Endodermal cell (in vitro differentiated cells): ENCODE results near the gene ZNF343. TPM values are rescaled to one million over a fixed set of nuclear protein-coding genes. Genes with fewer than 3 reads are reported as not detected.

Experiments
- DNase-seq: peaks from one replicate; pipeline ENCODE4 v3.0.0-alpha.2; 2017
- H3K27ac ChIP-seq: 2 replicates; pipeline ENCODE4 v1.5.1; 2013; ENCODE audit warnings: mild to moderate bottlenecking, low read depth, low read length, moderate library complexity
- H3K27me3 ChIP-seq: 2 replicates; pipeline ENCODE4 v1.6.1; 2013; ENCODE audit warnings: mild to moderate bottlenecking, low read length, moderate library complexity; ENCODE audit not compliant: insufficient read depth, control insufficient read depth, poor library complexity, severe bottlenecking
- H3K36me3 ChIP-seq: 2 replicates; pipeline ENCODE4 v1.7.0; 2013; ENCODE audit warnings: mild to moderate bottlenecking, low read length, moderate library complexity; ENCODE audit not compliant: control insufficient read depth, insufficient read depth
- H3K4me1 ChIP-seq: one replicate; pipeline ENCODE4 v1.7.0; 2013; ENCODE audit warnings: low read length; ENCODE audit not compliant: control insufficient read depth, insufficient read depth
- H3K4me3 ChIP-seq: 2 replicates; pipeline ENCODE4 v1.5.1; 2013; ENCODE audit warnings: mild to moderate bottlenecking, low read length, moderate library complexity
- H3K9ac ChIP-seq: 2 replicates; pipeline ENCODE4 v1.6.1; 2013; ENCODE audit warnings: mild to moderate bottlenecking, low read length, moderate library complexity; ENCODE audit not compliant: poor library complexity, severe bottlenecking; ENCODE audit errors: extremely low read depth
- H3K9me3 ChIP-seq: 2 replicates; pipeline ENCODE4 v1.6.1; 2013; ENCODE audit warnings: mild to moderate bottlenecking, low read length, moderate library complexity; ENCODE audit not compliant: control insufficient read depth
- H3K27ac Mint-ChIP-seq: 2 replicates; pipeline ENCODE4 v1.8.0; 2020; ENCODE audit warnings: mixed read lengths
- H3K27me3 Mint-ChIP-seq: 2 replicates; pipeline ENCODE4 v1.8.0; 2021; ENCODE audit warnings: mild to moderate bottlenecking, mixed read lengths; ENCODE audit not compliant: insufficient read depth
- H3K36me3 Mint-ChIP-seq: 2 replicates; pipeline ENCODE4 v1.8.0; 2020; ENCODE audit warnings: low read depth, mixed read lengths
- H3K4me1 Mint-ChIP-seq: 2 replicates; pipeline ENCODE4 v1.8.0; 2020; ENCODE audit warnings: mixed read lengths
- H3K4me3 Mint-ChIP-seq: 2 replicates; pipeline ENCODE4 v1.8.0; 2020; ENCODE audit warnings: mild to moderate bottlenecking, moderate library complexity, mixed read lengths
- H3K9me3 Mint-ChIP-seq: 2 replicates; pipeline ENCODE4 v1.8.0; 2020; ENCODE audit warnings: mild to moderate bottlenecking, mixed read lengths
- WGBS, 2 experiments: methylation state at CpG; one replicate each; pipeline versions ENCODE4 v1.1.5 to v1.1.7; 2013; ENCODE audit warnings: missing lambda C conversion rate in 2 of 2, mixed read lengths in 1 of 2; ENCODE audit not compliant: insufficient coverage in 1 of 2, insufficient read length in 1 of 2; 5-methylcytosine and 5-hydroxymethylcytosine counted together
- total RNA-seq, 2 donors: library from RNA; stranded (reverse); fragmentation: NEBNext Ultra II Directional in 1 of 2; extraction: Animal tissue kit (Norgen Biotek cat#: 25700) in 1 of 2; gene quantifications; 2 replicates in 1 of 2; 3 replicates in 1 of 2; pipeline ENCODE4 v1.2.1, GENCODE V29; 2021
- TF ChIP-seq, protein P1 (sequence below): fragments of 200-600 bp; sonication (generic); conservative IDR thresholded peaks from 2 replicates; pipeline ENCODE4 v1.5.0; 2021; ENCODE audit warnings: antibody characterized with exemption, mild to moderate bottlenecking

The ZNF343 gene
- total RNA-seq, 2 donors from 2014 or later: 6.9 to 10.1 TPM

DNA sequence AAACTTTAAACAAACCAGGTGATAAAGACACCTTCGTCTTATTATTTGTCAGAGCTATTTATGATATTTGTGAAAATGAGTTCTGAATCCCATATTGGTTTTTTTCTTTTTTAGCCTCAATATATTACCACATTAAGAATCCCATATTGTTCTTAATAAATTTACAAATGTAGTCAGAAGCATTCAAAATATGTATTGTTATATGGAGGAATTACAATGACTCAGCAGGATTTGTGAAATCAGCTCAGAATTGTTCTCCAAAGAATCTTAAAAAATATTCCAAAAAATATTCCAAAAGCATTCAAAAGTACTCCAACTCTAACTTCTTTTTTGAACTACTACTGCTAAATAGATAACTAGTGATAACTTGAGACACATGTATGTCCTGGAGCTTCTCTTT, 6.5 kb upstream of the ZNF343 start:
- TF ChIP-seq, protein P1, sequence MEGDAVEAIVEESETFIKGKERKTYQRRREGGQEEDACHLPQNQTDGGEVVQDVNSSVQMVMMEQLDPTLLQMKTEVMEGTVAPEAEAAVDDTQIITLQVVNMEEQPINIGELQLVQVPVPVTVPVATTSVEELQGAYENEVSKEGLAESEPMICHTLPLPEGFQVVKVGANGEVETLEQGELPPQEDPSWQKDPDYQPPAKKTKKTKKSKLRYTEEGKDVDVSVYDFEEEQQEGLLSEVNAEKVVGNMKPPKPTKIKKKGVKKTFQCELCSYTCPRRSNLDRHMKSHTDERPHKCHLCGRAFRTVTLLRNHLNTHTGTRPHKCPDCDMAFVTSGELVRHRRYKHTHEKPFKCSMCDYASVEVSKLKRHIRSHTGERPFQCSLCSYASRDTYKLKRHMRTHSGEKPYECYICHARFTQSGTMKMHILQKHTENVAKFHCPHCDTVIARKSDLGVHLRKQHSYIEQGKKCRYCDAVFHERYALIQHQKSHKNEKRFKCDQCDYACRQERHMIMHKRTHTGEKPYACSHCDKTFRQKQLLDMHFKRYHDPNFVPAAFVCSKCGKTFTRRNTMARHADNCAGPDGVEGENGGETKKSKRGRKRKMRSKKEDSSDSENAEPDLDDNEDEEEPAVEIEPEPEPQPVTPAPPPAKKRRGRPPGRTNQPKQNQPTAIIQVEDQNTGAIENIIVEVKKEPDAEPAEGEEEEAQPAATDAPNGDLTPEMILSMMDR: no peak
- peaks cover 61% of the 10 kb centered on the region for H3K27me3 ChIP-seq
- H3K27me3 Mint-ChIP-seq: peaks cover 25% of the 10 kb centered on the region

DNA sequence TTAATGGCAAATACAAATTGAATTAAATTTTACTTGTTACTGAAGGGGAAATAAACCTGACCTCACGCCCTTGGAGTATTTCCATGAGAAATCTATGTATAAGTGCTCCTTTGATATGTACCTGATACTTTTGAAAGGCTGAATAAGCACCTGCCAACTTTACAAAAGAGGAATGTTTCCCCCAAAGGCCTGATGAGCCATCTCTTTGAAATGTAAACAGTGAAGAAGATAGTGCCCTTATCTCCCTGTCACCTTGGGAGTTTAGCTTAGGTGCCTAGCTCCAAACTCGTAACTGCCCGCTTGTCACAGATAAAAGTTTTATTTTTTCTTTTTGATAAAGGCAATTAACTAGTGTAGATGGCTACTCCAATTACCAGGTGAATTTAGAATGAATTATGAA, 1.1 kb upstream of the ZNF343 start:
- H3K4me1 Mint-ChIP-seq: peaks cover 23% of the 10 kb centered on the region
- no peak overlapping the region for H3K27ac Mint-ChIP-seq
- peaks cover 6% of the 10 kb centered on the region for H3K9me3 Mint-ChIP-seq
- TF ChIP-seq, protein P1: no peak
- Histone ChIP-seq H3K9ac (peak overlapping the region; percentile 84), H3K27ac (no peak overlapping the region), H3K4me1 (peaks cover 3% of the 10 kb centered on the region), H3K4me3 (peak overlapping the region; percentile 91), H3K36me3 (no peaks in the 10 kb centered on the region), H3K9me3 (no peaks in the 10 kb centered on the region), H3K27me3 (peaks cover 37% of the 10 kb centered on the region)
- peak overlapping the region; percentile 95 for H3K4me3 Mint-ChIP-seq
- H3K36me3 Mint-ChIP-seq: no peaks in the 10 kb centered on the region
- DNase-seq: no peak
- 0 to 2% methylated on average over 1 to 3 of the region's 3 CpGs for WGBS, 2 experiments
- peaks cover 33% of the 10 kb centered on the region for H3K27me3 Mint-ChIP-seq

More for the DNA sequence above, 6.5 kb upstream of the ZNF343 start:
- H3K4me1 Mint-ChIP-seq: peaks cover 8% of the 10 kb centered on the region
- no peak overlapping the region for H3K27ac ChIP-seq
- H3K36me3 ChIP-seq: no peaks in the 10 kb centered on the region
- H3K4me3 ChIP-seq: no peak overlapping the region
- no peak for DNase-seq
- WGBS, 2 experiments: no CpG with 5 or more reads among the region's 1 CpG
- no peak overlapping the region for H3K9ac ChIP-seq
- no peak overlapping the region for H3K27ac Mint-ChIP-seq
- no peaks in the 10 kb centered on the region for H3K9me3 Mint-ChIP-seq
- H3K4me3 Mint-ChIP-seq: no peak overlapping the region
- H3K9me3 ChIP-seq: no peaks in the 10 kb centered on the region
- H3K36me3 Mint-ChIP-seq: no peaks in the 10 kb centered on the region
- peaks cover 3% of the 10 kb centered on the region for H3K4me1 ChIP-seq

DNA sequence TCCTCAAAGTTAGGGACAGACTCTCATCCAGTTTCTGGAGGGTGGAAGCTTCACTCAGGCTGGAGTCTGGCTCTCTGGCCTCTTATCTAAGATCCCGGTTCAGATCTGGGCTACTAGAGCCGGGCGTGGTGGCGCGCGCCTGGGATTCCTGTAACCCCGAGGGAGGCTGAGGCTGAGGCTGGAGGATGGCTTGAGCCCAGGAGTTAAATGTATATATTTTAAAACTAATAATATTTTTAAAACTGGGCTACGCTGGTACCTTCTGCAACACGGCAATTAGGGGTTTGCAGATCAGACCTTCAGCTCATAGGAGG, 710 bp upstream of the ZNF343 start:
- H3K27me3 ChIP-seq: peaks cover 34% of the 10 kb centered on the region
- DNase-seq: no peak
- 3% methylated on average over 8 of the region's 9 CpGs; no CpG with 5 or more reads in 1 of the 2 experiments for WGBS, 2 experiments
- H3K9ac ChIP-seq: peak overlapping the region; percentile 84
- peak overlapping the region; percentile 91 for H3K4me3 ChIP-seq
- H3K27ac Mint-ChIP-seq: peak overlapping the region; percentile 91
- H3K9me3 ChIP-seq: no peaks in the 10 kb centered on the region
- peaks cover 25% of the 10 kb centered on the region for H3K4me1 Mint-ChIP-seq
- no peaks in the 10 kb centered on the region for H3K36me3 ChIP-seq
- H3K4me1 ChIP-seq: peaks cover 3% of the 10 kb centered on the region
- peak overlapping the region; percentile 95 for H3K4me3 Mint-ChIP-seq
- H3K27me3 Mint-ChIP-seq: peaks cover 37% of the 10 kb centered on the region
- H3K27ac ChIP-seq: peak overlapping the region; percentile 41
- H3K36me3 Mint-ChIP-seq: no peaks in the 10 kb centered on the region
- H3K9me3 Mint-ChIP-seq: peaks cover 6% of the 10 kb centered on the region
- TF ChIP-seq, protein P1: peak; percentile 40
